Nucleus accumbens (tissue), 56 donors: ENCODE measurements around the gene RAC2.
"Not testable (repeated sequence)": the region's sequence is repeated elsewhere in the genome, so short reads cannot be mapped to it uniquely, and the experiment has no call there.

Experiments used
- DNase-seq, 56 donors: peaks; one replicate each; lab custom pipeline; 2025; lab: John Stamatoyannopoulos, UW

The RAC2 gene

DNA sequence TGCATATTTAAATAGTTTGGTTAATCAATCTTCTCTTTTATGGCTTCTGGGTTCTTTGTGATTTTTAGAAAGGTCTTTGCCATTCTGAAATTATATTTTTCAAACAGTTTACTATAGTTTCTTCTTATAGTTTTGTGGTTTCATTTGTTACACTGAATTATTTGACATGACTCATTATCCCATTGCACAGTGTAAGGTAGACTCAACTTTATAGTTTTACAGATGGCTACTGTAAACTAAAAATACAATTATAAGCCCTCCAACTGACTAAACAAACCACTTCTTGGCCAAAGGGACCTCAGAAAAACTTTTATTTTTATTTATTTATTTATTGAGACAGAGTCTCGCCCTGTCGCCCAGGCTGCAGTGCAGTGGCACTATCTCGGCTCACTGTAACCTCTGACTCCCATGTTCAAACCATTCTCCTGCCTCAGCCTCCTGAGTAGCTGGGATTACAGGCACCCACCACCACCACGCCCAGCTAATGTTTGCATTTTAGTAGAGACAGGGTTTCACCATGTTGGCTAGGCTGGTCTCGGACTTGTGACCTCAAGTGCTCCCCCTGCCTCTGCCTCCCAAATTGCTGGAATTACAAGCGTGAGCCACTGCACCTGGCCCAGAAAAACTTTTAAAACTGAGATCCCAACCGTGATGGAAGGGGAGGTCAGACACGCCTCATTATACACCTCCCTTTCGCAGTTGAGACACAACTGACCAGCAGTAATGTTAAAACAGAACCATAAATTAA lies 14.1 kb upstream of the RAC2 start:
- DNase-seq, result no peak

DNA sequence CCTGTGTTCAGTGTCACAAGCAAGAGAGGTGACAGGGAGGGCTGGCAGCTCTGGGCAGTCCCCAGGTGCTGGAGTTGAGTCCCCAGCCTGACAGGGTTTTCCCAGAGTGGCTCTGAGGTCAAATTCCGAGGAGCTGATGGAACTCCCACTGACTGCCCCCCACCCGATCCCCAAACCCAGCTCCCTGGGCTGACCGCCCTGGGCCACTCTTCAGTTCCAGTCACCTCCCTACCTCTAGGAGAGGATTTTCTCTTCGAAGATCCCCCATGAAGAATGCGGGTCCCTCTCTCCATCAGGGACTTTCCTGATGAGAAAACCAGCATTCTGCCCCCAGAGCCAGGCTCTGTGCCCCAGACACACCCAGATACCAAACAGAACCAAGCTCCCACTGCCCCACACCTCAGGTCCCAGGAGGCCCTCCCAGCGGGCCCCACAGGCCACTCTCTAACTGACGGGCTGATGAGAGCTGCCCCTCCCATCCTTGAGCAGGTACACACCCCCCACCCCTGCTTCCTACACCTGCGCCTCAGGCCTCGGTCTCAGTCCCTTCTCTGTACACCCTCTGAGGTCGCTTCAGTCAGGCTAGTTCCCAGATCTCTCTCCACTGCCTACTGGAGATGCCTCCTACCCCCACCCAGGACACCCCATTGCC lies 12.1 kb upstream of the RAC2 start:
- no peak for DNase-seq

DNA sequence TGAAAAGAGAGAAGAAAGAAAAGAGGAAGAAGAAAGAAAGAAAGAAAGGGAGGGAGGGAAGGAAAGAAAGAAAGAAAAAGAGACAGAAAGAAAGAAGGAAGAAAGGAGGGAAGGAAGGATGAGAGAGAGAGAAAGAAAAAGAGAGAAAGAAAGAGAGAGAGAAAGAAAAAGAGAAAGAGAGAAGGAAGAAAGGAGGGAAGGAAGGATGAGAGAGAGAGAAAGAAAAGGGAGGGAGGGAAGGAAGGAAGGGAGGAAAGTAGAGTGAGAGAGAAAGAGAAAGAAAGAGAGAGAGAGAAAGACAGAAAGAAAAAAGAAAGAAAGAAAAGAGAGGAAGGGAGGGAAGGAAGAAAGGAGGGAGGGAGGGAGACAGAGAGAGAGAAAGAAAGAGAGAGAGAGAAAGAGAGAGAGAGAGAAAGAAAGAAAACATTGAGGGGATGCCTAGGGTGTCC lies 11.5 kb upstream of the RAC2 start:
- no peak for DNase-seq

DNA sequence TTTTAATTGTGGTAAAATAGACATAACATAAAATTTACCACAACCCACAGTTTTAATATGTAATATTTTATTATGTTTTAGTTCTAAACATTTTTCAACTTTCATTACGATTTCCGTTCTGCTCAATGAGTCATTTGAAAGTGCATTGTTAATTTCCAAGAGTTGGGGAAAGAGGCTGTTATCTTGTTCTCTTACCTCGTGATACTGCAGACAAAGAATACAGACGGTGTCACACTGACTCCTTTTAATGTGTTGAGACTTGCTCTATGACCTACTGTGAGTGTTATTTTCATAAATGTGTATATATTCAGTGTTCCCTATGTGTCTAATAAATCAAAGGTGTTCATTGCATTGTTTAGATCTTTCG lies 10.8 kb upstream of the RAC2 start:
- DNase-seq, result no peak

DNA sequence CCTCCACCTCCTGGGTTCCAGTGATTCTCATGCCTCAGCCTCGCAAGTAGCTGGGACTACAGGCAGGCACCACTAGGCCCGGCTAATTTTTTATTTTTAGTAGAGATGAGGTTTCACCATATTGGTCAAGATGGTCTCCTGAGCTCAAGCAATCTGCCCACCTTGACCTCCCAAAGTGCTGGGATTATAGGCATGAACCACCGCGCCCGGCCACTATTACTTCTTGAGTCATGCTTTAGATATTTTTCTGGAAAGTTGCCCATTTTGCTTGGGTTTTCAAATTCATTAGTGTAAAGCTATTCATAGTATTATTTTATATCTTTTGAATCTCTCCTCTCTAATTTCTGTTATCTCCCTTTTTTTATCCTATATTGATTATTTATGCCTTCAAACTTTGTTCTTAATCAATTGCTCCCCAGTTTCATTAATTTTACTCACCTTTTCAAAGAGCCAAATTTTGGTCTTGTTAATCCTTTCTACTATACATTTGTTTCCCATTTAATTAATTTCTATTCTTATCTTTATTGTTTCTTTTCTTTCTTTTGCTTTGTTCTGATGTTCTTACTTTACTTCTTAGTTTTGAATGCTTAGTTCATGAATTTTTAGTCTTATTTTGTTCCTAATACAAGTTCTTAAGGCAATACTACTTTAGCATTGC lies 10.3 kb upstream of the RAC2 start:
- no peak for DNase-seq

DNA sequence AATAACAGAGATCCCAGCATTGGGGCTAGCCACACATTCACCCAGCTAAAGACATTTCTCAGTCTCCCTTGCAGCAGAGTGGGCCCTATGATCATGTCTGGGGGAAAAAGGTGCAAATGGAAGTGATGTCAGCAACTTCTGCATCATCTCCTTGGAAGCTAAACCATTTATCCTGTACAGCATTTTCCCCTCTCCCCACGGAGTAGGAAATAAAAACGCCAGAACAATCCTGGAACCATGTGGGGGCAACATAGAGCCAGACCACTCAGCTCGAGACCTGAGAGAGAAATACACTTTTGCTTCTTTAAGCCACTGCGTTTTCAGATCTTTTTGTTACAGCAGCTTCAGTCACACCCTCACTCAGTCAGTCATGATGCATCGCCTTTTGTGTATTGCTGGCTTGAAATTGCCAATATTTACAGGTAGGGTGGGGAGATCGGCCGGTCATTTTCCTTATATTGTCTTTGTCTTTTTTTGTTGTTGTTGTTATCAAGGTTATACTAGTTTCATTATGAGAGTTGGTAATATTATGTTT lies 9.1 kb upstream of the RAC2 start:
- DNase-seq, result no peak

DNA sequence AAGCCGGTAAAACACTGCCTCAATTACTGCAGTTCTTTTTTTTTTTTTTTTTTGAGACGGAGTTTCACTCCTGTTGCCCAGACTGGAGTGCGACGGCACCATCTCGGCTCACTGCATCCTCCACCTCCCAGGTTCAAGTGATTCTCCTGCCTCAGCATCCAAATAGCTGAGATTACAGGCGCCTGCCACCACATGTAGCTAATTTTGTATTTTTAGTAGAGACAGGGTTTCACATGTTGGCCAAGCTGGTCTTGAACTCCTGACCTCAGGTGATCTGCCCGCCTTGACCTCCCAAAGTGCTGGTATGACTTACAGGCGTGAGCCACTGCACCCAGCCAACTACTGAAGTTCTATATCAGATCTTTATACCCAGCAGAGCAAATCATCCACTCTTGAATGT lies 7.8 kb upstream of the RAC2 start:
- not testable (repeated sequence) for DNase-seq

DNA sequence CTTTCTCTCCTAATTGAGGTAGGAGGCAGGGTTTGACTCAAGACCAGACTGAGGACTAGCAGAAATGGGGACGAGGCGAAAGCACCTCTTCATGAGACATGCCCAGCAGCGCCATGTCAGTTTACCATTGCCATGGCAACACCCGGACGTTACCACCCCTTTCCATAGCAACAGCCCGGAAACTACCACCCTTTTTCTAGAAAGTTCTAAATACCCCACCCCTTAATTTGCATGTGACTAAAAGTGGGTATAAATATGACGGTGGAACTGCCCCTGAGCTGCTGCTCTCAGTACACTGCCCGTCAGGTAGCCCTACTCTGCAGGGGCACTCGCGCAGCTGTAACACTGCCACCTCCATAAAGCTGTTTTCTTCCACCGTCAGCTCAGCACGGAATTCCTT lies 5.9 kb upstream of the RAC2 start:
- peak in 2 of 56 donors; percentile 16 to 19 for DNase-seq

DNA sequence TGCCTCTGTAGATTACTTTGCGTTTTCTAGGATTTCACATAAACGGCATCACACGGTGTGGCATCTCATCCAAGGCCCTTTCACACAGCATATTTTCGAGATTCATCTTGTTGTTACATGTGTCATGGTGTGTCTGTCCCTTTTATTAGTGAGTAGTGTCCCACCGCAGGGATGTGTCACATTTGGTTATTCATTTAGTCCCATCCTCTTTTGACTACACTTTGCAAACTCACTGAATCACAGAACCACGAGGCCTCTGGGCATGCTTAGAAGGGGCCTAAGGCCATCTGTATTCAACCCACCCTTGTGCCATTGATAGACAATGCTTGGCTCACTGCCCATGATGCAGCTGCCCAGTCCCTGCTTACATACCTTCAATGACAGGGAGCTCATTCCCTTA lies 4.2 kb upstream of the RAC2 start:
- no peak for DNase-seq

DNA sequence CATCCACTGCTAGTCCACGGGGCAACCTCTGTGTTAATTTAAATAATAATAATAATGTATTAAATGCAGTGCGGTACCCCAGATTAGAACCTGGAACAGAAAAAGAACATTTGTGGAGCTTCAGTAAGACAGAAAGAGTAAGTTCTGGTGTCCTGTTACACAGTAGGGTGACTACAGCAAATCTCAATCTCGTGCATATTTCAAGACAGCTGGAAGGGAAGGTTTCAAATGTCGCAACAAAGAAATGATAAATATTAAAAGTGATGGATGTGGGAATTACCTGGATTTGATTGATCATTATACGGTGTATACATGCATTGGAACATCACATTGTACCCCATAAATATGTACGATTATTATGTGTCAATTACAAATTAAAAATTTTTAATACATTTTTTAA lies 1.7 kb upstream of the RAC2 start:
- no peak for DNase-seq

DNA sequence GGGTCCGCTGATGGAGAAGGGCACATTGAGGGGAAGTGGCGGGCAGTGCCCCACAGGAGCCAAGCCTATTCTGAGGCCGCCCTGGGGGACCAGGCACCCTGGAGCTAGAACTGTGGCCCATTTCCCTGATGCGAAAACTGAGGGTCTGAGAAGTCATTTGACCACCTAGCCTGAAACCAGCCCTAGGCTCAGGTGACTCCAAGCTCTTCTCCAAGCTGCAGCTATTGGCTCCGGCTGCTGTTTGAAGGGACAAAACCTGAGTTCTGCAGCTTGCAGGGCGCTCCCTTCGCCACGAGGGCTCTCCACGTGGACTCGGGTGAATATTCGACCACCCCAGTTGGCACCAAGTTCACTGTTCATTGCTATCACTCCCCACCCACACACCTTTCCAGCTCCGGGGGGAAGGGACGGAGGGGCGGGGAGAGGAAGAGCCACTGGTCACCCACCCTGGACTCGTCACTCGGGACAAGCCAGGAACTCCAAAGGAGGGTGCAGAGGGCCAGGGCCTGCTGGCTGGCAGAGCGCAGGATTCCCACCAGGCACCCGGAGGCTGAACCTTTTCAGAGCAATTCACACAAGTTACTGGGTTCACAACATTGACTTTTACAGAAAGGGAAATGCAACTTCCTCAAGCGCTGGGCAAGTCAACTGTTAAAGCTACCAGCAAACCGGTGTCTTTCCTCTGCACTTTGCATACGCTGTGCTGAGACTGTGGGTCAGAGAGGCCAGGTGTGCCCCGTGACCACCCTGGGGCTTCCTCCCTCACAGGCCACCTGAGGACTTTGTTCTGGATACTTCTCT lies 1.1 kb upstream of the RAC2 start:
- no peak for DNase-seq

DNA sequence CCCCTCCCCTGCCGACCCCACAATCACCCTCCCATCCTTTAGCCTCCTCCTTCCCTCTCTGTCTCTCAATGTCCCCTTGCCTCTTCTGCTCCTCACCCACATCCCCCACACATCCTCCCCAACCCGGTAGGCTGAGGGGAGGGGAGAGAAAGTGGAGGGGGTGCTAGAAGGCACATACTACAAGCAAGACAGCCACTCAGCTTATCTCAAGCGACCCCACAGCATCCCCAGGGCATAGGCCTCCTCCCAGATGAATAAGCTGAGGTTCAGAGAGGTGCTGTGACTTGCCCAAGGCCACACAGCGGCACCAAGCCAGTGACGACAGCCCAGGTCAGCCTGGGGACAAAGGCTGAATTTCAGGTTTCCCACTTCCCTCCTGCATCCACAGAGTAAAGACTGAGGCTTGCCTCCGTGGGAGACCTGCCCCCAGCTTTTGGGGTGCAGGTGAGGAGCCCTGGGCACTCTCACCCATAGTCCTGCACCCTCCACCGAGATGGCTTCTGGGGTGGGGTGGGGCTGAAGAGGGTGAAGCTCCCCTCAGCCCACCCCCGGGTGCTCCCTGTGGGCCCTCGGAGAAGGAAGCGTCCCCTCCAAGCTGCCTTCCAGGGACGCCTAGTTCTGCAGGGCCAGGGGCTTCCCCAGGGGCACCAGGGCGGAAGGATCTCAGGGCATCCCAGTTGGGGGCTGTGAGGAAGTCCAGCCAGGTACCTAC lies 511 bp downstream of the RAC2 start:
- DNase-seq, result no peak

DNA sequence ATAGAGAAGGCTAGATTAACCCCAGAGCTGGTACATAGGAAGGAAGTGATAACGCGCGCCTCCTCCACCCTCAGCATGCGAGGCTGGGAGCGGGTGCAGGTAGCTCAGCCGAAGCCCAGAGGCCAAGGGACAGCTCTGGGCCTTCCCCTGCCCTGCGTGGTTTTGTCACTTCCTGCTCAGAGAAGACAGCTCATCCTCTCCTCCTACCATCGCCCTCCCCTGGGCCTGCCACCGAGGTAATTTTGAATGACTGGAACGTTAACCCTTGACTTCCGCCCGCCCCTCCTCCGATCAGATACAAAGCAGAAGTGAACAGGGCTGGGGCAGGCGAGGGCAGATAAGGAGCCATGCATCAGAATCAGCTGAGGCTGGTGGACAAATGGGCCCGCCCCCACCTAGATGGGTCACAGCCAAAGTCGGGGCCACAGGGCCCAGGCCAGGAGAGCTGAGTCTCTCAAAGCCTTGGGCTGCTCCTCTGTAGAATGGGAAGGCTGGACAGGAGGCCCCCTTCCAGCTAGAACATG lies 1.6 kb downstream of the RAC2 start:
- DNase-seq, result peak in 4 of 56 donors; percentile 10 to 20 (median 18)

DNA sequence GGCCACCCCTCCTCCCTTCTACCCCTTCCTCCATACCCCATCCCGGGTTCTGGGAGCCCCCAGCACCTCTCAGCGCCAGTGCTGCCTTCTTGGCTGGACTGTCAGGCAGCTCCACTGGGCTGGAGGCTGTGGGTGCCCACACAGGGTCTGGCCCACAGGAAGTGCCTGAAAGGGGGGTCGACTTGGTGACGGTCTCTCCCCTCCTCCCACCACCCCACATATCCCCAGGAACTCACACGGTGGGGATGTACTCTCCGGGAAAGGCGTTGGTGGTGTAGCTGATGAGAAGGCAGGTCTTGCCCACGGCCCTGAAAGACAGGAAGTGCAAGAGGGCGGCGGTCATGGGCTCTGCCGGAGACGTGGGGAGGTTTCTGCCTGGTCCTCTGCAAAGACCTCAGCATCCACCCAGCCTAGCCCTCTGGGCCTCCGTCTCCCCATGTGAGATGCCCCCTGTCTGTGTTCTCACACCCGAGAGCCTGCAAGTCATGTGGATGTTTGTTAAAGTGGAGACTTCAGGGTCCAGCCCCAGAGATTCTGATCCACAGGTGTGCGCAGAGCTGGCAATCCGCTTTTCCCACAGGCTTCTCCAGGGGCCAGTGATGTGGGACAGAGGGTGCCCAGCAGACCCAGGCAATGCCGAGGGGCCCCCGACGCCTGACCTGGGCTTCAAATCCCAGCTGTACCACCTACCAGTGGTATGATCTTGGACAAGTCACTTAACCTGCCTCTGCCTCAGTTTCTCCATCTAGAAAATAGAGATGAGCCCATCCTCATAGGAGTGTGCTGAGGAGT lies 2.5 kb downstream of the RAC2 start:
- DNase-seq, result no peak

DNA sequence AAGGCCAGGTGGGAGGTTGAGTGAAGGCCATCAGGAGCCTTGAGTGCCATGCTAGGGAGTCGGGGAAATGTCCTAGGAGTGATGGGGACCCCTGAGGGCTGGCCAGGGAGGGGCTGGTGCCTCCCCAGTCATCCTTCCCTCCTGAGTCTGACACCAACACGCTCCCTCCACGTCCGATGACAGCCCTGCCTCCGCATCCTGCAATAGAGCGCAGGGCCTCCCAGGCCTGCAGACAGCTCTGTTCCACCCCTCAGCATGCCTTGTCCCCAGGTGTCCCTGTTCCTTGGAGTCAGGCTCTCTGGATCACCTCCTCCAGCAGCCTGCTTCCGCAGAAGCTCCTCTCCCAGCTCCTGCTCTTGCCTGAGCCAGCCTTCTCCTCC lies 3.1 kb downstream of the RAC2 start:
- DNase-seq, result no peak

DNA sequence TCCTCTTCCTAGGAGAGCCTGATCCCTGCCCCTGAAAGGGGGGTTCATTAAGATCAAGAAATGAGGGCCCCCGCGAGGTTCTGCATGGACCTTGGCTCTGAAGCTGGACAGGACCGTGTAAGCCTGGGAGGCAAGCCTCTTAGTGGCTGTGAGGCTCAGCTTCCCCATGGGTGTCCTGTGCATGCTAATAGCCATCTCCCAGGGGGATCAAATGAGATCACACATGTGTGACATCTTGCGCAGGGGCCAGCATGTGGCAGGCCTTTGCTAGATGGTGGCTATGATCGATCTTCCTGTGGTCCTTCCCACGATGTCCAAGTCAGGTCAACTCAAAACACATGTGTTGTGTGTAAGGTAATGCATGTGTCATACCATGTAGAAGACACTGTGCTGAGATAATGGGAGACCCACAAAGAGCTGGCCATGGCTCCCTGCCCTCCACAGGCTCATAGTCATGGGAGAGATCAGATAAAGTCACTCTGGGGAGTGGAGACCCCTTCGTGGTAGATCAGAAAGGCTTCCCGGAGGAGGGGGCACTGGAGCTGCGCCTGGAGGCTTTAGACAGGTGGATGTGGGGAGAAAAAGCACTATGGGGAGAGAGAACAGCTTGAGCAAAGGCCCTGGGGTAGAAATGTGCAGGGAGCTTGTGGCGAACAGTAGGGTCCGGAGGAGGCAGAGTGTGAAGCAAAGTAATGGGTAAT lies 3.7 kb downstream of the RAC2 start:
- DNase-seq, result no peak

DNA sequence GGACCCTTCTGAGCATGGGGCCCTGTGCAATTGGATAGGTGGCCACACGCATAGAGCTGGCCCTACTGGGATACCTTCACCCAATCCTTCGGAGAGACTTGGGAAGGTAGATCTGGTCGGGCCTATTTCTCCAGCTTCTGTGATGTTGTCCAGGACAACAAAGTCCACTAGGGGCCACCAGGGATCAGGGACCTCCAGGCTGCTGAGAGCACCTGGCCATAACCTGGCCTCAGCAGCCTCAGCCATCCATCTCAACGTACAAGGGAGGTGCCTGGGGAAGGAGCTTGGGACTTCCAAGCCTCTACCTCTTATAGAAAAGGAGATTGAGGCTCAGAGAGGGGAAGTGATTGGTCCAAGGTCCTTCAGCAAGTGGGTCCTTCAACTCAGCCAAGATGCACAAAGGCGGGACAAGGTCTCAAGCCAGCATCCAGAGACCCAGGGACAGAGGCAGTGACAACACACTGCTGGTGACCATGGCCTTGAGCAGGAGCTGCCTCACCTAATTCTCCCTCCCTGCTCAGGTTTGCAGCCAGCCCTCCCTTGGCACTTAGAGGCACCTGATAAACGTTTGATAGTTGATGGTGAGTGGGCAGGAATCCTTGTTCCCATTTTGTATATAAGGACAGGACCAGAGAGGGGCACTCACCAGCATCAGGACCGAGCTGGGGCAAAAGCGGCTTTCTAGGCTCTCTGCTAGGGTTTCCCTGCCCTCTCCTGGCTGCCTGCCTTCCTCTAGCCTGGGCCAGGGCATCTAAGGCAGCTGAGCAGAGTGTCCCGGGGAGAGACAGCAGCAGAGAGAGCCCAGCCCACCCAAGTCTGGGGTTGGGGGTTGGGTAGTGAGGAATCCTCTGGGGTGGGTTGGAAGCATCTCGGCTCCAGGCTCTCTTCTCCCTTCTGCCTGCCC lies 4.5 kb downstream of the RAC2 start:
- no peak for DNase-seq
